ENCODE results near the gene FKBP14.
A peak's percentile ranks its signal among the peaks of the same experiment; 100 is the strongest.

Gene FKBP14

GRCh38 chr7:29991937-29992336, 34.6 kb downstream of the FKBP14 start:
- DNase-seq (ENCODE audit: low read depth in 3 of 3, low spot score in 1 of 3), result no peak

- DNase-seq (ENCODE audit: low read depth in 3 of 3, low spot score in 1 of 3), result no peak
These were observed 35.6 kb downstream of the FKBP14 start for GRCh38 chr7:29990931-29991330.

- DNase-seq (ENCODE audit: low read depth in 3 of 3, low spot score in 1 of 3), result peak in 1 of 3 donors; percentile 2
These were observed 37.1 kb downstream of the FKBP14 start, which contains the start of gene SCRN1 for GRCh38 chr7:29989257-29989995. Gene SCRN1 (minus strand): TSS chr7:29989801. CDS start chr7:29969067, 20,734 bp downstream.

GRCh38 chr7:29988424-29989256, 37.9 kb downstream of the FKBP14 start:
- DNase-seq (ENCODE audit: low read depth in 3 of 3, low spot score in 1 of 3), result peak in 1 of 3 donors; percentile 7

- no peak for DNase-seq (ENCODE audit: low read depth in 3 of 3, low spot score in 1 of 3)
These were observed 38.6 kb downstream of the FKBP14 start for GRCh38 chr7:29987811-29988317.

GRCh38 chr7:29987083-29987482, 39.4 kb downstream of the FKBP14 start:
- no peak for DNase-seq (ENCODE audit: low read depth in 3 of 3, low spot score in 1 of 3)

GRCh38 chr7:29980151-29980550, 46.4 kb downstream of the FKBP14 start:
- DNase-seq (ENCODE audit: low read depth in 3 of 3, low spot score in 1 of 3), result no peak

- no peak for DNase-seq (ENCODE audit: low read depth in 3 of 3, low spot score in 1 of 3)
These were observed 48.4 kb downstream of the FKBP14 start for GRCh38 chr7:29977886-29978651.

- DNase-seq (ENCODE audit: low read depth in 3 of 3, low spot score in 1 of 3), result no peak
These were observed 49.7 kb downstream of the FKBP14 start for GRCh38 chr7:29976673-29977415.

- no peak for DNase-seq (ENCODE audit: low read depth in 3 of 3, low spot score in 1 of 3)
These were observed 50.2 kb downstream of the FKBP14 start for GRCh38 chr7:29976266-29976665.

- no peak for DNase-seq (ENCODE audit: low read depth in 3 of 3, low spot score in 1 of 3)
These were observed 50.9 kb downstream of the FKBP14 start for GRCh38 chr7:29975561-29975960.

GRCh38 chr7:29974286-29974685, 52.2 kb downstream of the FKBP14 start:
- DNase-seq (ENCODE audit: low read depth in 3 of 3, low spot score in 1 of 3), result no peak

- no peak for DNase-seq (ENCODE audit: low read depth in 3 of 3, low spot score in 1 of 3)
These were observed 54.2 kb downstream of the FKBP14 start for GRCh38 chr7:29972315-29972669.

- DNase-seq (ENCODE audit: low read depth in 3 of 3, low spot score in 1 of 3), result no peak
These were observed 54.8 kb downstream of the FKBP14 start for GRCh38 chr7:29971566-29972314.

GRCh38 chr7:29970158-29970557, 56.3 kb downstream of the FKBP14 start:
- DNase-seq (ENCODE audit: low read depth in 3 of 3, low spot score in 1 of 3), result no peak

GRCh38 chr7:29969738-29970137, 56.8 kb downstream of the FKBP14 start:
- DNase-seq (ENCODE audit: low read depth in 3 of 3, low spot score in 1 of 3), result no peak

- no peak for DNase-seq (ENCODE audit: low read depth in 3 of 3, low spot score in 1 of 3)
These were observed 57.7 kb downstream of the FKBP14 start for GRCh38 chr7:29968683-29969395.

GRCh38 chr7:29965030-29965429, 61.5 kb downstream of the FKBP14 start:
- no peak for DNase-seq (ENCODE audit: low read depth in 3 of 3, low spot score in 1 of 3)

GRCh38 chr7:29962035-29962434, 64.5 kb downstream of the FKBP14 start:
- no peak for DNase-seq (ENCODE audit: low read depth in 3 of 3, low spot score in 1 of 3)
